PC-9 (cell line): ENCODE results near the gene KNG1. TPM values are rescaled to one million over a fixed set of nuclear protein-coding genes. Genes with fewer than 3 reads are reported as not detected.

Source experiments
- BruUV-seq: library from RNA; stranded (reverse); fragments of 400-500 nt; replicated peaks from 2 replicates; lab custom pipeline; 2021; lab: Mats Ljungman, UMichigan
- CTCF ChIA-PET: fragments of 300-600 bp; sonication (Branson Sonifier 250); formaldehyde crosslinking; loops from one replicate; lab custom pipeline; 2022; ENCODE audit warnings: antibody characterized with exemption; lab: Charles Lee
- POLR2A ChIA-PET: fragments of 300-600 bp; sonication (Branson Sonifier 250); formaldehyde crosslinking; loops from one replicate; lab custom pipeline; 2022; ENCODE audit warnings: antibody characterized with exemption; ENCODE audit not compliant: unreplicated experiment; lab: Charles Lee
- DNase-seq, 2 experiments: peaks; one replicate each; pipeline versions ENCODE4 v3.0.0 to v3.0.0-alpha.2; 2015 to 2022; ENCODE audit warnings: mixed read lengths in 1 of 2
- H2AFZ ChIP-seq: fragments of 200-600 bp; sonication (generic); 2 replicates; pipeline ENCODE4 v1.8.1; 2017; ENCODE audit warnings: antibody characterized with exemption
- H3F3A ChIP-seq: fragments of 200-600 bp; sonication (generic); 2 replicates; pipeline ENCODE4 v1.8.1; 2017; ENCODE audit warnings: antibody characterized with exemption, mild to moderate bottlenecking, low read depth; ENCODE audit not compliant: insufficient read depth
- H3K27ac ChIP-seq: fragments of 200-600 bp; sonication (generic); 2 replicates; pipeline ENCODE4 v1.6.1; 2016; ENCODE audit warnings: mixed run types
- H3K27me3 ChIP-seq: fragments of 200-600 bp; sonication (generic); 2 replicates; pipeline ENCODE4 v1.6.1; 2016; ENCODE audit warnings: low read depth, mixed run types; ENCODE audit not compliant: insufficient read depth
- H3K36me3 ChIP-seq: fragments of 200-600 bp; sonication (generic); 2 replicates; pipeline ENCODE4 v1.6.1; 2016; ENCODE audit warnings: low read depth, mixed run types
- H3K4me1 ChIP-seq: fragments of 200-600 bp; sonication (generic); replicated peaks from 2 replicates; pipeline ENCODE4 v1.6.1; 2016; ENCODE audit warnings: mixed run types; ENCODE audit not compliant: insufficient read depth
- H3K4me2 ChIP-seq: fragments of 200-600 bp; sonication (generic); 2 replicates; pipeline ENCODE4 v1.6.1; 2017; ENCODE audit warnings: mixed run types
- H3K4me3 ChIP-seq: fragments of 200-600 bp; sonication (generic); 2 replicates; pipeline ENCODE4 v1.6.1; 2016; ENCODE audit warnings: mixed run types
- H3K79me2 ChIP-seq: fragments of 200-600 bp; sonication (generic); 2 replicates; pipeline ENCODE4 v1.6.1; 2017; ENCODE audit warnings: low read depth, mixed run types
- H3K9me2 ChIP-seq: fragments of 200-600 bp; sonication (generic); 2 replicates; pipeline ENCODE4 v1.8.1; 2017; ENCODE audit warnings: mild to moderate bottlenecking; ENCODE audit not compliant: insufficient read depth
- H3K9me3 ChIP-seq: fragments of 200-600 bp; sonication (generic); 2 replicates; pipeline ENCODE4 v1.8.1; 2016; ENCODE audit warnings: low read depth; ENCODE audit not compliant: insufficient read depth
- H4K20me1 ChIP-seq: fragments of 200-600 bp; sonication (generic); 2 replicates; pipeline ENCODE4 v1.8.1; 2017; ENCODE audit not compliant: insufficient read depth
- CTCF ChIP-seq: fragments of 200-600 bp; sonication (generic); conservative IDR thresholded peaks from 2 replicates; pipeline ENCODE4 v1.6.1; 2017; ENCODE audit warnings: mixed run types, antibody characterized with exemption, mild to moderate bottlenecking, moderate library complexity
- EZH2 ChIP-seq: fragments of 200-600 bp; sonication (generic); IDR thresholded peaks from 2 replicates; pipeline ENCODE4 v1.8.0; 2017; ENCODE audit warnings: antibody characterized with exemption, low read depth
- intact Hi-C: fragments of 100-400 bp; cut with micrococcal nuclease; formaldehyde crosslinking; loops from one replicate; pipeline ENCODE4 v1.10.0; 2022; ENCODE audit not compliant: unreplicated experiment
- total RNA-seq: library from RNA; stranded (reverse); gene quantifications from 2 replicates; pipeline ENCODE4 v1.2.3, GENCODE V29; 2021

KNG1 gene
- total RNA-seq, 1 experiment from 2014 or later = not detected

- Histone ChIP-seq H3K79me2 (no peaks in the 10 kb centered on the region), H3K4me1 (0 out of 2 replicates have a peak, but pooled peaks cover 3% of the 10 kb centered on the region), H3K27me3 (no peaks in the 10 kb centered on the region), H4K20me1 (no peaks in the 10 kb centered on the region), H3K9me3 (no peaks in the 10 kb centered on the region), H3K4me2 (no peak overlapping the region), H3K9me2 (no peaks in the 10 kb centered on the region), H3K27ac (no peak overlapping the region), H2AFZ (peak overlapping the region; percentile 42; the same call in 1 of the 2 replicates), H3K4me3 (no peak overlapping the region), H3K36me3 (no peaks in the 10 kb centered on the region), H3F3A (no peaks in the 10 kb centered on the region; the same call in 1 of the 2 replicates)
- intact Hi-C loops = no loop called here
- POLR2A ChIA-PET = interaction anchor here (0.6 to 0.7 kb wide), 3 partner anchors 102 to 1209 kb away, joined by 4 read pairs; no protein-coding TSS in a partner anchor
- no peak for TF ChIP-seq EZH2
- TF ChIP-seq CTCF = no peak
- DNase-seq = peak; percentile 66 to 85
- no TSS peak for BruUV-seq
- CTCF ChIA-PET = interaction anchor here (1.5 kb wide), 1 partner anchor 129 kb away, joined by 3 read pairs; no protein-coding TSS in a partner anchor
Measured at GRCh38 chr3:186746008-186746407, 28.8 kb downstream of the KNG1 start.

- Histone ChIP-seq H2AFZ (no peak overlapping the region), H3K36me3 (no peaks in the 10 kb centered on the region), H3K27ac (no peak overlapping the region), H3K9me2 (no peaks in the 10 kb centered on the region), H3K4me3 (no peak overlapping the region), H3K79me2 (no peaks in the 10 kb centered on the region), H3F3A (peaks cover 14% of the 10 kb centered on the region), H4K20me1 (no peaks in the 10 kb centered on the region), H3K27me3 (no peaks in the 10 kb centered on the region), H3K4me1 (peaks cover 34% of the 10 kb centered on the region), H3K4me2 (no peak overlapping the region), H3K9me3 (no peaks in the 10 kb centered on the region)
- CTCF ChIA-PET = no interaction called here
- intact Hi-C loops = loop anchor here (5.0 kb wide), 2 partner anchors 183 to 493 kb away; partner anchors contain the start of gene TBCCD1
- TF ChIP-seq EZH2 = no peak
- no peak for TF ChIP-seq CTCF
- DNase-seq = no peak
- BruUV-seq = no TSS peak
- POLR2A ChIA-PET = interaction anchor here (0.6 kb wide), 1 partner anchor 1877 kb away, joined by 4 read pairs; no protein-coding TSS in a partner anchor
Measured at GRCh38 chr3:186750316-186750715, 33.2 kb downstream of the KNG1 start.

GRCh38 chr3:186751480-186751879 is 34.3 kb downstream of the KNG1 start:
- no peaks in the 10 kb centered on the region for H3K27me3 ChIP-seq
- no peaks in the 10 kb centered on the region for H3K36me3 ChIP-seq
- no peak overlapping the region for H3K4me2 ChIP-seq
- BruUV-seq = no TSS peak
- H3K27ac ChIP-seq = peak overlapping the region; percentile 91; the same call in 1 of the 2 replicates
- H3F3A ChIP-seq = peaks cover 14% of the 10 kb centered on the region
- ChIA-PET POLR2A (interaction anchor here (0.6 kb wide), 1 partner anchor 164 kb away, joined by 4 read pairs; no protein-coding TSS in a partner anchor), CTCF (interaction anchor here (0.6 to 2.8 kb wide), 3 partner anchors 135 to 162 kb away, joined by 3 to 11 read pairs (median 6); no protein-coding TSS in a partner anchor)
- H4K20me1 ChIP-seq = no peaks in the 10 kb centered on the region
- H3K4me1 ChIP-seq = peaks cover 31% of the 10 kb centered on the region
- no peaks in the 10 kb centered on the region for H3K9me3 ChIP-seq
- no peaks in the 10 kb centered on the region for H3K9me2 ChIP-seq
- TF ChIP-seq EZH2 (no peak), CTCF (no peak)
- H2AFZ ChIP-seq = no peak overlapping the region
- H3K4me3 ChIP-seq = no peak overlapping the region
- no peak for DNase-seq
- intact Hi-C loops = loop anchor here (5.0 kb wide), 2 partner anchors 184 to 494 kb away; partner anchors contain the start of gene TBCCD1
- no peaks in the 10 kb centered on the region for H3K79me2 ChIP-seq
